Mammary epithelial cell (primary cell): ENCODE data around the gene UQCRH.
"Not testable (repeated sequence)": the region's sequence is repeated elsewhere in the genome, so short reads cannot be mapped to it uniquely, and the experiment has no call there.

Experiments
- CTCF ChIP-seq, 2 donors: IDR thresholded peaks in 1 of 2; conservative IDR thresholded peaks in 1 of 2; 2 replicates each; pipeline ENCODE4 v1.5.1; 2011 to 2012; ENCODE audit warnings: inconsistent platforms in 2 of 2, low read length in 2 of 2, mild to moderate bottlenecking in 2 of 2, control low read depth in 1 of 2, low read depth in 1 of 2; ENCODE audit not compliant: insufficient read depth in 1 of 2; ENCODE audit errors: extremely low read depth in 1 of 2
- EZH2 ChIP-seq: IDR thresholded peaks from 2 replicates; pipeline ENCODE4 v1.6.1; 2012; ENCODE audit warnings: low read length, inconsistent platforms, borderline replicate concordance

DNA sequence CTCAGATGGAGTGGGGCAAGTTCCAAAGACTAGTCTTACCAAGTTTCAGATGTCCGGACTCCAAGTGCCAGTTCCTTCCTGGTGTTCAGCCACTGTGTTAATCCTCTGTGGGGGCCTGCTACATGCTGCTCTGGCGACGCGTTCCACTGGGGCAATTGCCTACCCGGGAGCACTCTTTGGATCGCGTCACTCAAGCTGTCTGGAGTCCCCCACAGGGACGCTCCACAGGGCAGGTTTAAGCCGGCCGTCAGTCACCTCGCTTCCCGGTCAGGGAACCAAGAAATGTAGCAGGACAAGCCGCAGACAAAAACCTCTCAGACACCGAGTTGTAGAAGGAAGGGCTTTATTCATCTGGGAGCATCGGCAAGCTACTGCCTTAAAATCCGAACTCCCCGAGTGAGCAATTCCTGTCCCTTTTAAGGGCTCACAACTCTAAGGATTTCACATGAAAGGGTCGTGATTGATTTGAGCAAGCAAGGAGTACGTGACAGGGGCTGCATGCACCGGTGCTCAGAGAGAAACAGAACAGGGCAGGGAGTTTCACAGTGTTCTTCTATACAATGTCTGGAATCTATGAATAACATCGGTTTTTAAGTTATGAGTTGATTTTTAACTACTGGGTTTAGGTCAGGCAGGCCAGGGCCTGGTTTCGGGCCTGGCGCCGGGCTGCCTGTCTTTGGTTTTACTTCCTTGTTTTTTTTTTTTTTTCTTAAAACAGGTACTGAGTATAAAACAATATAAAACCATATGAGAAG lies 28.5 kb downstream of the UQCRH start:
- not testable (repeated sequence) for TF ChIP-seq CTCF (conservative IDR thresholded peaks at IDR 0.05 in 1 of 2, IDR thresholded peaks at IDR 0.05 in 1 of 2; ENCODE audit: extremely low read depth in 1 of 2, insufficient read depth in 1 of 2, low read depth in 1 of 2, low read length in 2 of 2); EZH2
